Activated CD4-positive, alpha-beta memory T cell treated with anti-CD3 and anti-CD28 coated beads for 36 hours (primary cell): ENCODE data around the gene FGFRL1. TPM values are rescaled to one million over a fixed set of nuclear protein-coding genes. Genes with fewer than 3 reads are reported as not detected.

Experiments used
- CTCF ChIA-PET: fragments of 350-600 bp; sonication (Branson Sonifier 250); formaldehyde crosslinking; loops from one replicate; lab custom pipeline; 2021; ENCODE audit warnings: antibody characterized with exemption, inconsistent platforms; lab: Charles Lee
- POLR2A ChIA-PET: fragments of 350-600 bp; sonication (Branson Sonifier 250); formaldehyde crosslinking; loops from one replicate; lab custom pipeline; 2021; ENCODE audit warnings: antibody characterized with exemption; lab: Charles Lee
- DNase-seq: peaks from one replicate; pipeline ENCODE4 v3.0.0-alpha.2; 2020
- H3K27ac Mint-ChIP-seq: one replicate; pipeline ENCODE4 v1.8.0; 2021; ENCODE audit warnings: mixed read lengths
- H3K27me3 Mint-ChIP-seq: one replicate; pipeline ENCODE4 v1.8.0; 2021; ENCODE audit warnings: mixed read lengths
- H3K36me3 Mint-ChIP-seq: one replicate; pipeline ENCODE4 v1.8.0; 2021; ENCODE audit warnings: mixed read lengths
- H3K4me1 Mint-ChIP-seq: one replicate; pipeline ENCODE4 v1.8.0; 2021; ENCODE audit warnings: low read depth, mixed read lengths
- H3K4me3 Mint-ChIP-seq: one replicate; pipeline ENCODE4 v1.8.0; 2021; ENCODE audit warnings: mild to moderate bottlenecking, mixed read lengths
- H3K9me3 Mint-ChIP-seq: one replicate; pipeline ENCODE4 v1.8.0; 2021; ENCODE audit warnings: mixed read lengths
- intact Hi-C: fragments of 100-400 bp; cut with micrococcal nuclease; formaldehyde crosslinking; loops from one replicate; pipeline ENCODE4 v1.15.1; 2023
- total RNA-seq, 2 experiments: library from RNA; stranded (reverse); gene quantifications; one replicate each; pipeline ENCODE4 v1.2.3, GENCODE V29; 2021

Gene FGFRL1
- total RNA-seq, 2 experiments from 2014 or later = 12.2 to 15.1 TPM

DNA sequence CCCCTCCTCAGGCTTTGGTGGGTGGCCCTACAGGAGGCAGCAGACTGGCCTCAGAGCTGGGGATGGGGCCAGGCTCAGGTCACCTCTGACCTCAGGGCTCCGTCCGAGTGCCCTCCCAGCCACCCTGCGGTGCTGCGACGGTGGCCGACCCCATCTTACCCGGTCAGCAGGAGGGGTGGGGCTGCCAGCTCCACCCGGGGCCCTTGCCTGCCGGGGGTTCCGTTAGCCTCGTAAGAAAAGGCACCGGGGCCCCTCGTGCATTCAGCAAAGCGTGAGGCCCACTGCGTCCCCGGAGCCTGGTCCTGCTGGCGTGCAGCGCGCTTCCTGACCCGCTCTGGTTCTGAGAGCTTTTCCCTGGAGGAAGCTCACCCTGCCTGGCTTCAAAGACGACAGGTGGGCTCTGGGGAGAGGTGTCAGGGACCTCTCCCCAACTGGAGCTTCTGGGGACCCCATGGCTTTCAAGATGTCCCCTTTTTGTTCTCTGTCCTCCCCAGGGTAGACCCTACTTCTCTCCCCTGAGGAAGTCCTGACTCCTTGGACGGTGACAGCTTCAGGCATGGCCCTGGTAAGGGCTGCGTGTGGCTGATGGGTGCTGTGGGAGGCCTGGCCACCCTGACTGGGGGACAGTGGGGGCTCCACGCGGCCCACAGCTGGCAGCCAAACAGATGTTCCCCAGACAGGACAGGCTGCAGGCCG, 15.9 kb downstream of the FGFRL1 start:
- no peaks in the 10 kb centered on the region for H3K27me3 Mint-ChIP-seq
- intact Hi-C loops = no loop called here
- DNase-seq = no peak
- no peak overlapping the region for H3K27ac Mint-ChIP-seq
- peaks cover 4% of the 10 kb centered on the region for H3K36me3 Mint-ChIP-seq
- no peak overlapping the region for H3K4me3 Mint-ChIP-seq
- ChIA-PET CTCF (no interaction called here), POLR2A (no interaction called here)
- no peaks in the 10 kb centered on the region for H3K9me3 Mint-ChIP-seq
- H3K4me1 Mint-ChIP-seq = peaks cover 7% of the 10 kb centered on the region

- Mint-ChIP-seq H3K9me3 (no peaks in the 10 kb centered on the region), H3K27me3 (no peaks in the 10 kb centered on the region), H3K4me3 (no peak overlapping the region), H3K36me3 (peaks cover 4% of the 10 kb centered on the region), H3K27ac (no peak overlapping the region), H3K4me1 (peaks cover 7% of the 10 kb centered on the region)
- intact Hi-C loops = no loop called here
- ChIA-PET CTCF (no interaction called here), POLR2A (no interaction called here)
- no peak for DNase-seq
Measured at GRCh38 chr4:1027915-1028238, 16.5 kb downstream of the FGFRL1 start.

DNA sequence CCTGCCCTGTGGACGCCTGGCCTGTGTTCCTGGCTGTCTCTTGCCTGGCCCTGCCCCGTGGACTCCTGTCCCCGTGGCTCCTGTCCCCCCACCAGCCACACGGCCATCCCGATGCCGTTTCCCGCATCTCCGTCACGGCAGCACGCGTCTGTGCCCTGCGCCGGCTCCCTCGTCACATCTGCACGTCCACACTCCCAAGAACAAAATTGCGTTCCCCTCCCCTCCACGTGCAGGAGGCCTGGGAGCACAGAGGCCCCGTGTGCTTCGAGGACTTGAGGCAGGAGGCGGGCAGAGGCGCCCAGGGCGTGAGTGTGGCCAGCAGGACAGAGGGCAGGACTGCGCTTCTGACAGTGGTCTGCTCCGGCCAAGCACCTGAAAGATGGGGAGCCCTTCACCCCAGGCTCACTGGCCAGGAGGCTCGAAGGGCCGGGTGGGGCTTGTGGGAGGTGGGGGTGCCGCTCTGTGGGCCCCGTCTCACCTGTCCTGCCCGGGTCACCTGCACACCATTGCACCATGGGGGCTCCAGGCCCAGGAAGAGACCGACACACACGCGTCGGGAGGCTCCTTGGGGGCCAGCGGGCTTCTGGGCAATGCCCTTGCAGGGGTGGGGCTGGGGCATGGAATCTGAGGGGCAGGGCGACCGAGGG, 17.3 kb downstream of the FGFRL1 start:
- DNase-seq = no peak
- peaks cover 4% of the 10 kb centered on the region for H3K36me3 Mint-ChIP-seq
- no peak overlapping the region for H3K4me3 Mint-ChIP-seq
- ChIA-PET CTCF (no interaction called here), POLR2A (no interaction called here)
- H3K27me3 Mint-ChIP-seq = no peaks in the 10 kb centered on the region
- peaks cover 7% of the 10 kb centered on the region for H3K4me1 Mint-ChIP-seq
- intact Hi-C loops = no loop called here
- no peak overlapping the region for H3K27ac Mint-ChIP-seq
- no peaks in the 10 kb centered on the region for H3K9me3 Mint-ChIP-seq

DNA sequence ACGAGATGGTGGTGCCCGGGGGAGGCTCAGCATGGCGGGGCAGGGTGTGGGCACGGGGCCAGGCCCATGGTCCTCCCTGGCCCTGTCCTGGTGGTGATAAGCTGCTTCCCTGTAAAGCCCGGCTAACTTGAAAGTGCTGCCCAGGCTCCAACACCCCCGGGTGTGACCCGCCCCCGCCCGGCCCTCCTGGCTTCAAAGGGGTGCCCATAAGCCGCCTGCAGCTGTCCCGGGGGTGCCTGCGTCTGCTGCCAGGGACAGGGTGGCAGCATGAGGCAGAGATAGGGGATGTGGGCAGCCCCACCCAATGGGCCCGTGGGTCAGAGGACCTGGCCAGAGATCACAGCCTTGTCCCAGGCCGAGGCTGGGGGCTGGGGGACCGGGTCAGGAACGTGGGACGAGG, 18.1 kb downstream of the FGFRL1 start:
- CTCF ChIA-PET = no interaction called here

GRCh38 chr4:1030031-1030430, 18.6 kb downstream of the FGFRL1 start:
- H3K4me1 Mint-ChIP-seq = peaks cover 7% of the 10 kb centered on the region
- H3K36me3 Mint-ChIP-seq = peaks cover 4% of the 10 kb centered on the region
- ChIA-PET POLR2A (no interaction called here), CTCF (no interaction called here)
- intact Hi-C loops = no loop called here
- no peak overlapping the region for H3K4me3 Mint-ChIP-seq
- H3K27ac Mint-ChIP-seq = no peak overlapping the region
- H3K9me3 Mint-ChIP-seq = no peaks in the 10 kb centered on the region
- DNase-seq = no peak
- H3K27me3 Mint-ChIP-seq = no peaks in the 10 kb centered on the region

More for the DNA sequence above, 18.1 kb downstream of the FGFRL1 start:
- Mint-ChIP-seq H3K27me3 (no peaks in the 10 kb centered on the region), H3K27ac (no peak overlapping the region), H3K4me3 (no peak overlapping the region), H3K9me3 (no peaks in the 10 kb centered on the region), H3K4me1 (peaks cover 7% of the 10 kb centered on the region), H3K36me3 (peaks cover 4% of the 10 kb centered on the region)
- POLR2A ChIA-PET = no interaction called here
- intact Hi-C loops = no loop called here
- no peak for DNase-seq

- Mint-ChIP-seq H3K9me3 (no peaks in the 10 kb centered on the region), H3K27ac (no peak overlapping the region), H3K4me1 (peaks cover 6% of the 10 kb centered on the region), H3K36me3 (no peaks in the 10 kb centered on the region), H3K4me3 (no peak overlapping the region), H3K27me3 (no peaks in the 10 kb centered on the region)
- no peak for DNase-seq
- intact Hi-C loops = no loop called here
- ChIA-PET CTCF (no interaction called here), POLR2A (no interaction called here)
Measured at GRCh38 chr4:1030559-1030958, 19.1 kb downstream of the FGFRL1 start.

DNA sequence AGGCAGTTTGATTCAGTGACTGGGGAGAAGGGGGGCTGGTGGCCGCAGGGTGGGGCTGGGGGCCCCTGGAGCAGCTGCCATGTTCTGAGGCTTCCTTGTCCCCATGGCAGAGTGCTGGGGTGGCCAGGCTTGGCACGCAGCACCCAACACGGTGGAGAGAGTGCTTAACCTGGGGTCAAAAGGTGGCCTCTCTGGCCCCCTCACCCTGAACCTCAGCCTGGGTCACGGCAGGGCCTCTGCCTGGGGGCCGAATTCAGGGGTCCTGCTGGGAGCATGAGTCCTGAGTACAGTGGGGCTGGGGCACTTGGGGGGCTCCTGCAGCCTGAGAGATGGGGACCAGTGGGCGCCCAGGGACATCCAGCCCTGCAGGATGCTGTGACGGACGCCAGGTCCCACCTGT, 19.9 kb downstream of the FGFRL1 start:
- no peaks in the 10 kb centered on the region for H3K36me3 Mint-ChIP-seq
- H3K4me1 Mint-ChIP-seq = no peaks in the 10 kb centered on the region
- no peaks in the 10 kb centered on the region for H3K9me3 Mint-ChIP-seq
- H3K27ac Mint-ChIP-seq = no peak overlapping the region
- H3K4me3 Mint-ChIP-seq = no peak overlapping the region
- intact Hi-C loops = no loop called here
- no peak for DNase-seq
- ChIA-PET POLR2A (no interaction called here), CTCF (no interaction called here)
- no peaks in the 10 kb centered on the region for H3K27me3 Mint-ChIP-seq

DNA sequence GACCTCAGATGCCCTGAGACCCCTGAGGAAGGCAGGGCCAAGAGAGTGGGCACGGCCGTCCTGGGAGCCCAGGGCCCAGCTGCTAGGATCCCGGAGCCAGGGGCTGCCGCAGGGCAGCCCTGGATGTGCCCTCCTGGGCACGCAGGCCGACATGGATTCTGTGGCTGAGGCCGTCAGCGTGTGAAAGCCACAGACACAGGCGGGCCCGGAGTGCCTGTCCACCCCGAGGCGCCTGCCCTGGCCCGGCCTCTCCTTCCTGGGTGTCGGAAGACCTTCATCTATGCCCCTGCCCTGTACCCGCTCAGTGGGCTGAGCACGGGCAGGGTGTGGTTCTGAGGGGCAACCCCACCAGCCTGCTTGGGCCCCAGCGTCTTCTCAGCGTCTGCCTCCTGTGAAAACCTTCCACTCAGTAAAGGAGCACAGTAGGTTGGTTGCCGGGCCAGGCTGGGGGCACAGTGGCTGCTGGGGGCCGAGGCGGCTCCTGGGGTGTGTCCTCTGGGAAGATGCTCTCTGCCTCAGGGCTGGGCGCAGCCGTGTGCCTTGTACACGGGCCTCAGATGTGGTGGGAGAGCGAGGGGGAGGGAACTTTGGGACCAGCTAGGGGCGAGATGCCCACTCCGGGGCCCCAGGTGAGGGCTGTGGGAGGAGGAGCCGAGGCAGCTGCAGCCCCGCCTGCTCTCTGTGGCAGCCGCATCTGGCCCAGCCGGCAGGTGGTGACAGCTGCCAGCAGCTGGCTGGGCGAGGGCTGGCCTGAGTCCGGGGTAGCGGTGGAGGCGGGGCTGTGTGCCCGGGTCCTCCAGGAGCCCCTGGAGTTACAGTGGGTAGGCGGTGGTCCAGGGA, 20.8 kb downstream of the FGFRL1 start:
- intact Hi-C loops = no loop called here
- CTCF ChIA-PET = no interaction called here
- Mint-ChIP-seq H3K4me1 (no peaks in the 10 kb centered on the region), H3K9me3 (no peaks in the 10 kb centered on the region), H3K36me3 (no peaks in the 10 kb centered on the region), H3K27ac (no peak overlapping the region), H3K27me3 (no peaks in the 10 kb centered on the region), H3K4me3 (no peak overlapping the region)
- POLR2A ChIA-PET = no interaction called here
- no peak for DNase-seq

- CTCF ChIA-PET = no interaction called here
Measured at GRCh38 chr4:1032861-1033260, 21.4 kb downstream of the FGFRL1 start.

GRCh38 chr4:1033840-1034551, 22.6 kb downstream of the FGFRL1 start:
- DNase-seq = no peak
- ChIA-PET POLR2A (no interaction called here), CTCF (no interaction called here)
- intact Hi-C loops = no loop called here
- no peaks in the 10 kb centered on the region for H3K9me3 Mint-ChIP-seq
- no peak overlapping the region for H3K27ac Mint-ChIP-seq
- no peaks in the 10 kb centered on the region for H3K27me3 Mint-ChIP-seq
- H3K4me3 Mint-ChIP-seq = no peak overlapping the region
- no peaks in the 10 kb centered on the region for H3K4me1 Mint-ChIP-seq
- H3K36me3 Mint-ChIP-seq = no peaks in the 10 kb centered on the region

More at GRCh38 chr4:1032861-1033260, 21.4 kb downstream of the FGFRL1 start:
- Mint-ChIP-seq H3K36me3 (no peaks in the 10 kb centered on the region), H3K27ac (no peak overlapping the region), H3K27me3 (no peaks in the 10 kb centered on the region), H3K4me1 (no peaks in the 10 kb centered on the region), H3K9me3 (no peaks in the 10 kb centered on the region), H3K4me3 (no peak overlapping the region)
- POLR2A ChIA-PET = no interaction called here
- intact Hi-C loops = no loop called here
- no peak for DNase-seq

GRCh38 chr4:1035510-1035909, 24.1 kb downstream of the FGFRL1 start:
- no peak overlapping the region for H3K27ac Mint-ChIP-seq
- ChIA-PET CTCF (no interaction called here), POLR2A (no interaction called here)
- DNase-seq = no peak
- intact Hi-C loops = no loop called here
- H3K4me3 Mint-ChIP-seq = no peak overlapping the region
- H3K9me3 Mint-ChIP-seq = no peaks in the 10 kb centered on the region
- H3K4me1 Mint-ChIP-seq = no peaks in the 10 kb centered on the region
- H3K27me3 Mint-ChIP-seq = no peaks in the 10 kb centered on the region
- H3K36me3 Mint-ChIP-seq = no peaks in the 10 kb centered on the region

DNA sequence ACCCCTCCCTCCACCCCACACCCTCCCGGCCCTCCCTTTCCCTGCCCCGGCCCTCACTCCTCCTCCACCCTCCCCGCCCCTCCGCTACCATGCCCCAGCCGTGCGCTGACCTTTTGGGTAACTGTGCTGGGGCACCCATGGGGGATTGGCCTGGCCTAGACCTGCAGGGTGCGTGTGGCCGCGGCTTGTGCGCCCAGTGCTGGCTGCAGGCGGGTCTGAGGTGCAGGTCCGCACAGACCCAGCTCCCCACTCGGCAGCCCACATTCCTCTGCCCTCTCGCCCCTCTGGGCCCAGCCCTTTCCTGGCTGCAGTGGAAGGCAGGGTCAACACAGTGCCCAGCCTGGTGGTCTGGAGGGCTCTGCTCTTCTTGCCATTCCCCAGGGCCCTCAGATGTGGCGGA, 24.7 kb downstream of the FGFRL1 start:
- Mint-ChIP-seq H3K27me3 (no peaks in the 10 kb centered on the region), H3K36me3 (no peaks in the 10 kb centered on the region), H3K4me1 (no peaks in the 10 kb centered on the region), H3K27ac (no peak overlapping the region), H3K9me3 (no peaks in the 10 kb centered on the region), H3K4me3 (no peak overlapping the region)
- intact Hi-C loops = no loop called here
- DNase-seq = no peak
- ChIA-PET POLR2A (no interaction called here), CTCF (interaction anchor here (1.2 kb wide), 1 partner anchor 232 kb away, joined by 3 read pairs; no protein-coding TSS in a partner anchor)
